IMR-90 (cell line): ENCODE data around the gene CLCN6. TPM values are rescaled to one million over a fixed set of nuclear protein-coding genes. Genes with fewer than 3 reads are reported as not detected.

Source experiments
- ATAC-seq: fragments of 200-7000 bp; cut with Tn5 transposase; 2 replicates; pipeline ENCODE4 v1.9.1; 2020; ENCODE audit warnings: low read depth, mild to moderate bottlenecking, moderate library complexity
- BruUV-seq: library from RNA; stranded (reverse); fragments of 400-500 nt; replicated peaks from 2 replicates; lab custom pipeline; 2021; lab: Mats Ljungman, UMichigan
- CTCF ChIA-PET: fragments of 300-600 bp; formaldehyde crosslinking; extraction: SDS; loops from one replicate; lab custom pipeline; 2021; ENCODE audit warnings: antibody characterized with exemption; lab: Yijun Ruan, JAX
- POLR2A ChIA-PET: fragments of 300-600 bp; sonication (Branson Sonifier 250); formaldehyde crosslinking; loops from one replicate; lab custom pipeline; 2022; ENCODE audit warnings: antibody characterized with exemption; ENCODE audit not compliant: unreplicated experiment; lab: Charles Lee
- DNase-seq: peaks from one replicate; pipeline ENCODE4 v3.0.0; 2013
- H2AFZ ChIP-seq: replicated peaks from 2 replicates; pipeline ENCODE3; 2013; ENCODE audit warnings: low read length, mild to moderate bottlenecking; ENCODE audit not compliant: poor library complexity
- H2AK5ac ChIP-seq: 2 replicates; pipeline ENCODE4 v1.6.1; 2013; ENCODE audit warnings: low read depth, low read length, inconsistent platforms
- H2AK9ac ChIP-seq: replicated peaks from 2 replicates; pipeline ENCODE3; 2013; ENCODE audit warnings: mild to moderate bottlenecking, low read depth, low read length, moderate library complexity; ENCODE audit not compliant: poor library complexity
- H2BK120ac ChIP-seq: 2 replicates; pipeline ENCODE4 v1.6.1; 2013; ENCODE audit warnings: low read depth, low read length, inconsistent platforms
- H2BK15ac ChIP-seq: 3 replicates; pipeline ENCODE4 v1.6.1; 2013; ENCODE audit warnings: low read depth, low read length, inconsistent platforms
- H2BK20ac ChIP-seq: 2 replicates; pipeline ENCODE4 v1.6.1; 2013; ENCODE audit warnings: low read depth, mild to moderate bottlenecking, inconsistent platforms, low read length, moderate library complexity
- H2BK5ac ChIP-seq: 2 replicates; pipeline ENCODE4 v1.6.1; 2013; ENCODE audit warnings: mild to moderate bottlenecking, low read depth, low read length, inconsistent platforms; ENCODE audit not compliant: poor library complexity, severe bottlenecking
- H3K14ac ChIP-seq: replicated peaks from 2 replicates; pipeline ENCODE4 v1.6.1; 2013; ENCODE audit warnings: low read depth, low read length, inconsistent platforms
- H3K18ac ChIP-seq: 2 replicates; pipeline ENCODE4 v1.6.1; 2013; ENCODE audit warnings: low read depth, low read length, control low read depth
- H3K23ac ChIP-seq: 2 replicates; pipeline ENCODE4 v1.6.1; 2013; ENCODE audit warnings: low read depth, low read length, inconsistent platforms
- H3K27ac ChIP-seq: 2 replicates; pipeline ENCODE4 v1.5.1; 2013; ENCODE audit warnings: mild to moderate bottlenecking, control low read depth, low read length; ENCODE audit not compliant: insufficient read depth
- H3K27me3 ChIP-seq: 2 replicates; pipeline ENCODE4 v1.6.1; 2013; ENCODE audit warnings: low read length; ENCODE audit not compliant: control insufficient read depth, insufficient read depth
- H3K36me3 ChIP-seq: 2 replicates; pipeline ENCODE4 v1.6.1; 2013; ENCODE audit warnings: low read length, mixed read lengths; ENCODE audit not compliant: control insufficient read depth, insufficient read depth
- H3K4ac ChIP-seq: 2 replicates; pipeline ENCODE4 v1.6.1; 2013; ENCODE audit warnings: low read depth, low read length, inconsistent platforms
- H3K4me1 ChIP-seq: 2 replicates; pipeline ENCODE4 v1.6.1; 2013; ENCODE audit warnings: low read length, mixed read lengths; ENCODE audit not compliant: control insufficient read depth, insufficient read depth
- H3K4me2 ChIP-seq: 2 replicates; pipeline ENCODE4 v1.6.1; 2013; ENCODE audit warnings: low read depth, mild to moderate bottlenecking, control low read depth, low read length, moderate library complexity
- H3K4me3 ChIP-seq: 2 replicates; pipeline ENCODE4 v1.5.1; 2013; ENCODE audit warnings: low read depth, mild to moderate bottlenecking, control low read depth, low read length, moderate library complexity; ENCODE audit not compliant: insufficient read depth
- H3K56ac ChIP-seq: 2 replicates; pipeline ENCODE4 v1.6.1; 2013; ENCODE audit warnings: low read length, inconsistent platforms; ENCODE audit not compliant: insufficient read depth; ENCODE audit errors: extremely low read depth
- H3K79me1 ChIP-seq, 2 experiments: 2 replicates each; pipeline ENCODE4 v1.6.1; 2013; ENCODE audit warnings: low read length in 2 of 2, inconsistent platforms in 1 of 2, low read depth in 1 of 2
- H3K9ac ChIP-seq: 2 replicates; pipeline ENCODE4 v1.6.1; 2013; ENCODE audit warnings: low read depth, low read length, control low read depth
- H3K9me1 ChIP-seq: 2 replicates; pipeline ENCODE4 v1.6.1; 2013; ENCODE audit warnings: low read length, inconsistent platforms; ENCODE audit not compliant: insufficient read depth
- H3K9me3 ChIP-seq: 2 replicates; pipeline ENCODE4 v1.6.1; 2013; ENCODE audit warnings: low read length; ENCODE audit not compliant: control insufficient read depth, insufficient read depth
- H4K20me1 ChIP-seq: 2 replicates; pipeline ENCODE4 v1.6.1; 2013; ENCODE audit warnings: low read length, inconsistent platforms; ENCODE audit not compliant: insufficient read depth
- H4K5ac ChIP-seq: 2 replicates; pipeline ENCODE4 v1.6.1; 2013; ENCODE audit warnings: mild to moderate bottlenecking, low read depth, low read length, control low read depth
- H4K8ac ChIP-seq, 2 experiments: 2 replicates each; pipeline ENCODE4 v1.6.1; 2013; ENCODE audit warnings: low read depth in 2 of 2, low read length in 2 of 2, control low read depth in 1 of 2, inconsistent platforms in 1 of 2
- H4K91ac ChIP-seq: 2 replicates; pipeline ENCODE4 v1.6.1; 2013; ENCODE audit warnings: low read depth, low read length, inconsistent platforms; ENCODE audit not compliant: insufficient read depth
- RFX5 ChIP-seq: IDR thresholded peaks from 2 replicates; pipeline ENCODE4 v1.8.0; 2012; ENCODE audit warnings: low read depth, mild to moderate bottlenecking, low read length, moderate library complexity
- WGBS, 2 experiments: methylation state at CpG; one replicate each; pipeline versions ENCODE4 v1.1.5 to v1.1.7; 2013; ENCODE audit warnings: missing lambda C conversion rate in 2 of 2; ENCODE audit not compliant: insufficient read length in 1 of 2; ENCODE audit errors: extremely low coverage in 2 of 2; 5-methylcytosine and 5-hydroxymethylcytosine counted together
- dilution Hi-C: fragments of 300-500 bp; cut with HindIII; formaldehyde crosslinking; loops from one replicate; pipeline ENCODE4 v1.14.3; 2018; ENCODE audit warnings: low sequenced_read_pairs; ENCODE audit not compliant: unreplicated experiment
- in situ Hi-C: fragments of 300-500 bp; cut with MboI; formaldehyde crosslinking; loops from 3 replicates; pipeline ENCODE4 v1.14.3; 2019; ENCODE audit warnings: low sequenced_read_pairs, inconsistent platforms, mixed read lengths
- intact Hi-C: fragments of 100-400 bp; cut with micrococcal nuclease; formaldehyde crosslinking; loops from 2 replicates; pipeline ENCODE4 v1.10.0; 2022
- polyA plus RNA-seq, 3 experiments: library from polyadenylated mRNA; depleted of rRNA; stranded (reverse); fragments of >200 nt; gene quantifications; 2 replicates each; pipeline ENCODE4 v1.2.3, GENCODE V29; 2012; ENCODE audit warnings: low replicate concordance in 1 of 3
- total RNA-seq: library from RNA; depleted of rRNA; stranded (reverse); fragments of >200 nt; gene quantifications from 2 replicates; pipeline ENCODE4 v1.2.3, GENCODE V29; 2012

CLCN6 gene
- total and polyA plus RNA-seq, 2 of the 4 experiments (the other 2 are of a cell fraction), result 4.1 to 10.6 TPM

DNA sequence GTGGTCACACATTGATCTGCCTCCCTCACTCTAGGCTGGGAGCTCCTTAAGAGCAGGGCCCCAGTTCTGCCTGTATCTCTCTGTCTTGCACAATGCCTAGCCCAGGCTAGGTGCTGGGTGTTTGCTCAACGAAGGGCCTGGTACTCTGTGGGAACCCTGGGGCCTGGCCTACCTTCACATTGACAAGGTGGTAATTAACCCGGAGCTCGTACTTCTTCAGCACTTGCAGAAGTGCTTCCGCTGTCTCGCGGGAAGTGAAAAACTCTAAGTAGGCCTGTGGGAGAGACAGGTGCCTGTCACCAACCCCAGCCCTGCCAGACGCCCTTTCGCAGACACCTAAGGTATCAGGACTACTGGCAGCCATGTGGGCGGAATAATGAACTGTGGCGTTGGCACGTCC lies 13.9 kb upstream of the CLCN6 start:
- peak overlapping the region; percentile 68; the same call in 1 of the 2 replicates for H3K27ac ChIP-seq
- H3K4ac ChIP-seq, result peak overlapping the region; percentile 89; the same call in 1 of the 2 replicates
- peak overlapping the region; percentile 84; the same call in 1 of the 2 replicates for H2BK120ac ChIP-seq
- ChIA-PET POLR2A (no interaction called here), CTCF (no interaction called here)
- no peak for TF ChIP-seq RFX5
- no peak overlapping the region for H3K23ac ChIP-seq
- intact Hi-C loops (no loop called here), dilution Hi-C loops (no loop called here), in situ Hi-C loops (no loop called here)
- H2AFZ ChIP-seq, result no peak overlapping the region
- H3K36me3 ChIP-seq, result peaks cover 48% of the 10 kb centered on the region
- no peak overlapping the region for H3K18ac ChIP-seq
- H3K27me3 ChIP-seq, result no peaks in the 10 kb centered on the region
- H3K14ac ChIP-seq, result no peak overlapping the region
- peaks cover 36% of the 10 kb centered on the region for H3K9me1 ChIP-seq
- H3K79me1 ChIP-seq, result peaks cover 0 to 17% of the 10 kb centered on the region in 2 experiments; a peak in 2 of 4 replicates
- no peaks in the 10 kb centered on the region for H3K9me3 ChIP-seq
- no peak overlapping the region for H3K4me3 ChIP-seq
- peak overlapping the region in 1 of 2 experiments; percentile 6; a peak in 1 of 4 replicates for H4K8ac ChIP-seq
- H2BK5ac ChIP-seq, result no peak overlapping the region
- no peak for DNase-seq
- ATAC-seq, result no peak
- no peak overlapping the region; the same call in 1 of the 2 replicates for H4K5ac ChIP-seq
- H3K56ac ChIP-seq, result no peak overlapping the region
- H3K4me2 ChIP-seq, result no peak overlapping the region
- no peaks in the 10 kb centered on the region for H4K20me1 ChIP-seq
- H2AK9ac ChIP-seq, result peak overlapping the region; percentile 15
- peak overlapping the region; percentile 71; the same call in 1 of the 3 replicates for H2BK15ac ChIP-seq
- H3K9ac ChIP-seq, result no peak overlapping the region
- no peak overlapping the region for H4K91ac ChIP-seq
- no peak overlapping the region for H2BK20ac ChIP-seq
- peak overlapping the region; percentile 93 for H2AK5ac ChIP-seq
- H3K4me1 ChIP-seq, result peaks cover 39% of the 10 kb centered on the region
- no TSS peak for BruUV-seq
- WGBS, 2 experiments, result 92% methylated on average over 6 of the region's 11 CpGs; no CpG with 5 or more reads in 1 of the 2 experiments
